SU-DHL-6 (cell line): Measurements from ENCODE around the gene TBX5.

Experiments used
- H2AFZ ChIP-seq: fragments of 200-600 bp; sonication (generic); 2 replicates; pipeline ENCODE4 v1.6.1; 2014; ENCODE audit warnings: low read depth, mild to moderate bottlenecking, moderate library complexity, mixed read lengths, antibody characterized with exemption, low read length; ENCODE audit not compliant: severe bottlenecking
- H3F3A ChIP-seq: fragments of 200-600 bp; shearing (Covaris generic); 2 replicates; pipeline ENCODE4 v1.6.0; 2016; ENCODE audit warnings: antibody characterized with exemption, mild to moderate bottlenecking; ENCODE audit not compliant: insufficient read depth
- H3K27ac ChIP-seq: fragments of 200-600 bp; sonication (generic); 2 replicates; pipeline ENCODE4 v1.5.1; 2016; ENCODE audit warnings: low read depth, mild to moderate bottlenecking, low read length, moderate library complexity, mixed read lengths
- H3K27me3 ChIP-seq: fragments of 200-600 bp; sonication (generic), shearing (Covaris generic); 2 replicates; pipeline ENCODE4 v1.6.0; 2014; ENCODE audit warnings: mild to moderate bottlenecking, low read length
- H3K36me3 ChIP-seq: fragments of 200-600 bp; sonication (generic); 2 replicates; pipeline ENCODE4 v1.6.1; 2014; ENCODE audit warnings: mild to moderate bottlenecking, low read length, mixed read lengths
- H3K4me2 ChIP-seq: fragments of 300-600, 200-600 bp; shearing (Covaris generic), sonication (generic); 2 replicates; pipeline ENCODE4 v1.6.0; 2014; ENCODE audit warnings: low read length, low read depth, mild to moderate bottlenecking; ENCODE audit not compliant: poor library complexity, severe bottlenecking
- H3K4me3 ChIP-seq: fragments of 200-600 bp; sonication (generic); 2 replicates; pipeline ENCODE4 v1.5.1; 2014; ENCODE audit warnings: antibody characterized with exemption, low read length, mild to moderate bottlenecking, mixed read lengths; ENCODE audit not compliant: insufficient read depth, poor library complexity, severe bottlenecking
- H3K79me2 ChIP-seq: fragments of 200-600 bp; sonication (generic); 2 replicates; pipeline ENCODE4 v1.6.1; 2014; ENCODE audit warnings: mild to moderate bottlenecking, low read length, moderate library complexity; ENCODE audit not compliant: insufficient read depth
- H3K9ac ChIP-seq: fragments of 200-600 bp; sonication (generic); 2 replicates; pipeline ENCODE4 v1.7.0; 2014; ENCODE audit warnings: mild to moderate bottlenecking, low read length
- H3K9me2 ChIP-seq: fragments of 200-600 bp; sonication (generic); replicated peaks from 2 replicates; pipeline ENCODE4 v1.6.1; 2014; ENCODE audit warnings: low read length; ENCODE audit not compliant: insufficient read depth
- H3K9me3 ChIP-seq: fragments of 200-600 bp; sonication (generic); 2 replicates; pipeline ENCODE4 v1.6.1; 2014; ENCODE audit warnings: low read length, mixed read lengths; ENCODE audit not compliant: insufficient read depth
- H4K20me1 ChIP-seq: fragments of 200-600 bp; sonication (generic); 2 replicates; pipeline ENCODE4 v1.6.1; 2014; ENCODE audit warnings: low read depth, mild to moderate bottlenecking, antibody characterized with exemption, low read length, moderate library complexity, mixed read lengths
- CTCF ChIP-seq: fragments of 200-600 bp; sonication (generic); IDR thresholded peaks from one replicate; pipeline ENCODE4 v1.5.1; 2017; ENCODE audit warnings: antibody characterized with exemption, mild to moderate bottlenecking, low read length, moderate library complexity; ENCODE audit not compliant: insufficient read depth, poor library complexity, severe bottlenecking
- EZH2phosphoT487 ChIP-seq: fragments of 200-600 bp; sonication (generic), shearing (Covaris generic); conservative IDR thresholded peaks from 2 replicates; pipeline ENCODE4 v1.6.1; 2018; ENCODE audit warnings: mild to moderate bottlenecking, antibody characterized with exemption, low read length, moderate library complexity, mixed read lengths

TBX5 gene

DNA sequence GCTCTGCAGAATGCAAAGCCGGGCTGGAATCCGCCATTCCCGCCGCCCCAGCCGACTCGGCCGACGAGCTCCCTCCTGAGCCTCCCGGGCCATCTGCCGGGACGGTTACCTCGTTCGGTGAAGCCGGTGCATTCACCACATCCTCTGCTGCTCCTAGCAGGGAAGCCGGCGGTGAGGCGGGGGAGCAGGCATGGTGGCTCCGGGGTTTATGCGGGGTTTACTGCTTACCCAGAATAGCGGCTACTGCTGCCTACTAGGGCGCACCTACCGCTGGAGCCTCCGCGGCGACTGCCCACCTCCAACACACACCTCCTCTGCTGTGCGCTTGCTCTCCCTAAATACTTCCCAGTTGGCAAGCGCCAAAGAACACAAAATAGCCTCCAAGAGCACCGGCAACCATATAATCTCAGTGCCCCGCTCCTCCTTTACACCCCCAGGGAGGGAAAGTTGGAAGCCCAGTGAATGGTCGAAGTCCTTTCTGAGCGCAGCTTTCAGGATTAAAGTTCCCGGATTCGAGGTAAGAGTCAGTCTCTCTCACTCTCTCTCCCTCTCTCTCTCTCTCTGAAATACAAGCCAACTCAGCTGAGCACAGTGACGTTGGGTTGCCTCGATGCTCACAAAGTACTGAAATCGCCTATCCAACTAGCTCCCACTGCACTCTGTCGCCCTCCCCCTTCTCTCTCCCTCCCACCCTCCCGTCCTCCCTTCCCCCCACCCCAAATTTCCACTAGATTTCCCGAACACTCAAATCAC, at the start of gene TBX5:
TSS of gene TBX5 (minus strand) at position 626 of the 753 bp plus-strand sequence. CDS start 2,246 bp downstream, outside the sequence.
- no peak within 1 kb of the TSS for H3K9ac ChIP-seq
- no peaks in the 10 kb centered on the region for H3K9me2 ChIP-seq
- no peak within 1 kb of the TSS for H3K27ac ChIP-seq
- no peaks in the 10 kb centered on the region for H3K79me2 ChIP-seq
- no peak within 1 kb of the TSS for H3K4me2 ChIP-seq
- no peaks in the 10 kb centered on the region for H3F3A ChIP-seq
- no peaks in the 10 kb centered on the region for H3K36me3 ChIP-seq
- no peak for TF ChIP-seq CTCF
- no peak for TF ChIP-seq EZH2phosphoT487
- H4K20me1 ChIP-seq = no peaks in the 10 kb centered on the region
- H3K27me3 ChIP-seq = no peaks in the 10 kb centered on the region
- no peak within 1 kb of the TSS for H2AFZ ChIP-seq
- H3K4me3 ChIP-seq = no peak within 1 kb of the TSS
- H3K9me3 ChIP-seq = no peaks in the 10 kb centered on the region

GRCh38 chr12:114451657-114452056, 45.7 kb upstream of the TBX5 start:
- Histone ChIP-seq H3K27me3 (no peaks in the 10 kb centered on the region), H2AFZ (no peak overlapping the region), H3K79me2 (no peaks in the 10 kb centered on the region), H3K36me3 (no peaks in the 10 kb centered on the region), H3K9ac (no peak overlapping the region), H3K4me3 (no peak overlapping the region), H3F3A (no peaks in the 10 kb centered on the region), H3K27ac (no peak overlapping the region), H3K4me2 (no peak overlapping the region), H4K20me1 (no peaks in the 10 kb centered on the region), H3K9me3 (no peaks in the 10 kb centered on the region), H3K9me2 (no peaks in the 10 kb centered on the region)
- no peak for TF ChIP-seq EZH2phosphoT487
- TF ChIP-seq CTCF = no peak

- Histone ChIP-seq H3K4me2 (no peak overlapping the region), H3K9me3 (no peaks in the 10 kb centered on the region), H3K27ac (no peak overlapping the region), H3F3A (no peaks in the 10 kb centered on the region), H2AFZ (no peak overlapping the region), H3K9me2 (no peaks in the 10 kb centered on the region), H3K9ac (no peak overlapping the region), H3K27me3 (no peaks in the 10 kb centered on the region), H3K4me3 (no peak overlapping the region), H4K20me1 (no peaks in the 10 kb centered on the region), H3K36me3 (no peaks in the 10 kb centered on the region), H3K79me2 (no peaks in the 10 kb centered on the region)
- TF ChIP-seq EZH2phosphoT487 (no peak), CTCF (no peak)
Observed at GRCh38 chr12:114450515-114451300, 44.8 kb upstream of the TBX5 start.
